ENCODE results near the gene TIPRL. TPM values are rescaled to one million over a fixed set of nuclear protein-coding genes. Genes with fewer than 3 reads are reported as not detected.
A peak's percentile ranks its signal among the peaks of the same experiment; 100 is the strongest.

Gene TIPRL
- total and polyA plus RNA-seq, 9 of the 15 experiments (the other 6 are each of a cell fraction or from before 2014, with no cell fraction given) = 41.4 to 90.2 (median 69.9) TPM

DNA sequence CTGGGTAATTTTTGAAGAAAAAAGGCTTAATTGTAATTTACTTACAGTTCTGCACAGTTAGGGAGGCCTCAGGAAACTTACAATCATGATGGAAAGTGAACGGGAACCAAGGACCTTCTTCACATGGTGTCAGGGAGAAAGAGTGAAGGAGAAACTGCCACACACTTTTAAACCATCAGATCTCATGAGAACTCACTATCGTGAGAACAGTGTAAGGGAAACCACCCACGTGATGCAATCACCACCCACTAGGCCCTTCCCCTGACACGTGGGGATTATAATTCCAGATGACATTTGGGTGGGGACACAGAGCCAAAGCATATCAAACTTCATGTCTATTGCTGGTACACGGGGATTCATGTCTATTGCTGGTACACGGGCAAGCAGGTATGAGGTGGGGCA, 41.7 kb downstream of the TIPRL start (continued):
- TF ChIP-seq, protein P1, sequence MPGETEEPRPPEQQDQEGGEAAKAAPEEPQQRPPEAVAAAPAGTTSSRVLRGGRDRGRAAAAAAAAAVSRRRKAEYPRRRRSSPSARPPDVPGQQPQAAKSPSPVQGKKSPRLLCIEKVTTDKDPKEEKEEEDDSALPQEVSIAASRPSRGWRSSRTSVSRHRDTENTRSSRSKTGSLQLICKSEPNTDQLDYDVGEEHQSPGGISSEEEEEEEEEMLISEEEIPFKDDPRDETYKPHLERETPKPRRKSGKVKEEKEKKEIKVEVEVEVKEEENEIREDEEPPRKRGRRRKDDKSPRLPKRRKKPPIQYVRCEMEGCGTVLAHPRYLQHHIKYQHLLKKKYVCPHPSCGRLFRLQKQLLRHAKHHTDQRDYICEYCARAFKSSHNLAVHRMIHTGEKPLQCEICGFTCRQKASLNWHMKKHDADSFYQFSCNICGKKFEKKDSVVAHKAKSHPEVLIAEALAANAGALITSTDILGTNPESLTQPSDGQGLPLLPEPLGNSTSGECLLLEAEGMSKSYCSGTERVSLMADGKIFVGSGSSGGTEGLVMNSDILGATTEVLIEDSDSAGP (CRISPR knock-in tag; IDR thresholded peaks at IDR 0.05) = 0 out of 2 replicates have a peak, but pooled peaks have one; percentile 27
- no peak for TF ChIP-seq HNRNPL (IDR thresholded peaks at IDR 0.05; ENCODE audit: low read depth, low read length)
- no peak for TF ChIP-seq CREM (IDR thresholded peaks at IDR 0.05; ENCODE audit: low read depth)
- peak; percentile 87 for TF ChIP-seq CEBPG (CRISPR knock-in tag; IDR thresholded peaks at IDR 0.05)
- TF ChIP-seq CEBPG (tag; conservative IDR thresholded peaks at IDR 0.05 in 1 of 2, IDR thresholded peaks at IDR 0.05 in 1 of 2) = peak; percentile 85 to 91
- TF ChIP-seq EGR1 (conservative IDR thresholded peaks at IDR 0.05) = peak; percentile 71
- no peak for TF ChIP-seq ZNF707 (CRISPR knock-in tag; conservative IDR thresholded peaks at IDR 0.05)
- no peak for TF ChIP-seq ZNF551 (CRISPR knock-in tag; IDR thresholded peaks at IDR 0.05)
- peak; percentile 30; the same call in 1 of the 2 replicates for TF ChIP-seq ARID1B (IDR thresholded peaks at IDR 0.05)
- peak; percentile 52 for TF ChIP-seq CBFA2T2 (conservative IDR thresholded peaks at IDR 0.05)
- TF ChIP-seq DMBX1 (CRISPR knock-in tag; IDR thresholded peaks at IDR 0.05; ENCODE audit: borderline replicate concordance) = peak; percentile 77; the same call in 1 of the 2 replicates
- peak; percentile 40; the same call in 1 of the 2 replicates for TF ChIP-seq JUND (IDR thresholded peaks at IDR 0.05; ENCODE audit: borderline replicate concordance, low read depth, low read length)
- TF ChIP-seq JUND (tag; IDR thresholded peaks at IDR 0.05; ENCODE audit: borderline replicate concordance, low read depth, low read length) = no peak
- TF ChIP-seq TCF7 (IDR thresholded peaks at IDR 0.05; ENCODE audit: borderline replicate concordance) = no peak
- TF ChIP-seq, protein P2, sequence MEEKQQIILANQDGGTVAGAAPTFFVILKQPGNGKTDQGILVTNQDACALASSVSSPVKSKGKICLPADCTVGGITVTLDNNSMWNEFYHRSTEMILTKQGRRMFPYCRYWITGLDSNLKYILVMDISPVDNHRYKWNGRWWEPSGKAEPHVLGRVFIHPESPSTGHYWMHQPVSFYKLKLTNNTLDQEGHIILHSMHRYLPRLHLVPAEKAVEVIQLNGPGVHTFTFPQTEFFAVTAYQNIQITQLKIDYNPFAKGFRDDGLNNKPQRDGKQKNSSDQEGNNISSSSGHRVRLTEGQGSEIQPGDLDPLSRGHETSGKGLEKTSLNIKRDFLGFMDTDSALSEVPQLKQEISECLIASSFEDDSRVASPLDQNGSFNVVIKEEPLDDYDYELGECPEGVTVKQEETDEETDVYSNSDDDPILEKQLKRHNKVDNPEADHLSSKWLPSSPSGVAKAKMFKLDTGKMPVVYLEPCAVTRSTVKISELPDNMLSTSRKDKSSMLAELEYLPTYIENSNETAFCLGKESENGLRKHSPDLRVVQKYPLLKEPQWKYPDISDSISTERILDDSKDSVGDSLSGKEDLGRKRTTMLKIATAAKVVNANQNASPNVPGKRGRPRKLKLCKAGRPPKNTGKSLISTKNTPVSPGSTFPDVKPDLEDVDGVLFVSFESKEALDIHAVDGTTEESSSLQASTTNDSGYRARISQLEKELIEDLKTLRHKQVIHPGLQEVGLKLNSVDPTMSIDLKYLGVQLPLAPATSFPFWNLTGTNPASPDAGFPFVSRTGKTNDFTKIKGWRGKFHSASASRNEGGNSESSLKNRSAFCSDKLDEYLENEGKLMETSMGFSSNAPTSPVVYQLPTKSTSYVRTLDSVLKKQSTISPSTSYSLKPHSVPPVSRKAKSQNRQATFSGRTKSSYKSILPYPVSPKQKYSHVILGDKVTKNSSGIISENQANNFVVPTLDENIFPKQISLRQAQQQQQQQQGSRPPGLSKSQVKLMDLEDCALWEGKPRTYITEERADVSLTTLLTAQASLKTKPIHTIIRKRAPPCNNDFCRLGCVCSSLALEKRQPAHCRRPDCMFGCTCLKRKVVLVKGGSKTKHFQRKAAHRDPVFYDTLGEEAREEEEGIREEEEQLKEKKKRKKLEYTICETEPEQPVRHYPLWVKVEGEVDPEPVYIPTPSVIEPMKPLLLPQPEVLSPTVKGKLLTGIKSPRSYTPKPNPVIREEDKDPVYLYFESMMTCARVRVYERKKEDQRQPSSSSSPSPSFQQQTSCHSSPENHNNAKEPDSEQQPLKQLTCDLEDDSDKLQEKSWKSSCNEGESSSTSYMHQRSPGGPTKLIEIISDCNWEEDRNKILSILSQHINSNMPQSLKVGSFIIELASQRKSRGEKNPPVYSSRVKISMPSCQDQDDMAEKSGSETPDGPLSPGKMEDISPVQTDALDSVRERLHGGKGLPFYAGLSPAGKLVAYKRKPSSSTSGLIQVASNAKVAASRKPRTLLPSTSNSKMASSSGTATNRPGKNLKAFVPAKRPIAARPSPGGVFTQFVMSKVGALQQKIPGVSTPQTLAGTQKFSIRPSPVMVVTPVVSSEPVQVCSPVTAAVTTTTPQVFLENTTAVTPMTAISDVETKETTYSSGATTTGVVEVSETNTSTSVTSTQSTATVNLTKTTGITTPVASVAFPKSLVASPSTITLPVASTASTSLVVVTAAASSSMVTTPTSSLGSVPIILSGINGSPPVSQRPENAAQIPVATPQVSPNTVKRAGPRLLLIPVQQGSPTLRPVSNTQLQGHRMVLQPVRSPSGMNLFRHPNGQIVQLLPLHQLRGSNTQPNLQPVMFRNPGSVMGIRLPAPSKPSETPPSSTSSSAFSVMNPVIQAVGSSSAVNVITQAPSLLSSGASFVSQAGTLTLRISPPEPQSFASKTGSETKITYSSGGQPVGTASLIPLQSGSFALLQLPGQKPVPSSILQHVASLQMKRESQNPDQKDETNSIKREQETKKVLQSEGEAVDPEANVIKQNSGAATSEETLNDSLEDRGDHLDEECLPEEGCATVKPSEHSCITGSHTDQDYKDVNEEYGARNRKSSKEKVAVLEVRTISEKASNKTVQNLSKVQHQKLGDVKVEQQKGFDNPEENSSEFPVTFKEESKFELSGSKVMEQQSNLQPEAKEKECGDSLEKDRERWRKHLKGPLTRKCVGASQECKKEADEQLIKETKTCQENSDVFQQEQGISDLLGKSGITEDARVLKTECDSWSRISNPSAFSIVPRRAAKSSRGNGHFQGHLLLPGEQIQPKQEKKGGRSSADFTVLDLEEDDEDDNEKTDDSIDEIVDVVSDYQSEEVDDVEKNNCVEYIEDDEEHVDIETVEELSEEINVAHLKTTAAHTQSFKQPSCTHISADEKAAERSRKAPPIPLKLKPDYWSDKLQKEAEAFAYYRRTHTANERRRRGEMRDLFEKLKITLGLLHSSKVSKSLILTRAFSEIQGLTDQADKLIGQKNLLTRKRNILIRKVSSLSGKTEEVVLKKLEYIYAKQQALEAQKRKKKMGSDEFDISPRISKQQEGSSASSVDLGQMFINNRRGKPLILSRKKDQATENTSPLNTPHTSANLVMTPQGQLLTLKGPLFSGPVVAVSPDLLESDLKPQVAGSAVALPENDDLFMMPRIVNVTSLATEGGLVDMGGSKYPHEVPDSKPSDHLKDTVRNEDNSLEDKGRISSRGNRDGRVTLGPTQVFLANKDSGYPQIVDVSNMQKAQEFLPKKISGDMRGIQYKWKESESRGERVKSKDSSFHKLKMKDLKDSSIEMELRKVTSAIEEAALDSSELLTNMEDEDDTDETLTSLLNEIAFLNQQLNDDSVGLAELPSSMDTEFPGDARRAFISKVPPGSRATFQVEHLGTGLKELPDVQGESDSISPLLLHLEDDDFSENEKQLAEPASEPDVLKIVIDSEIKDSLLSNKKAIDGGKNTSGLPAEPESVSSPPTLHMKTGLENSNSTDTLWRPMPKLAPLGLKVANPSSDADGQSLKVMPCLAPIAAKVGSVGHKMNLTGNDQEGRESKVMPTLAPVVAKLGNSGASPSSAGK (IDR thresholded peaks at IDR 0.05) = peak; percentile 97
- TF ChIP-seq, protein P3, sequence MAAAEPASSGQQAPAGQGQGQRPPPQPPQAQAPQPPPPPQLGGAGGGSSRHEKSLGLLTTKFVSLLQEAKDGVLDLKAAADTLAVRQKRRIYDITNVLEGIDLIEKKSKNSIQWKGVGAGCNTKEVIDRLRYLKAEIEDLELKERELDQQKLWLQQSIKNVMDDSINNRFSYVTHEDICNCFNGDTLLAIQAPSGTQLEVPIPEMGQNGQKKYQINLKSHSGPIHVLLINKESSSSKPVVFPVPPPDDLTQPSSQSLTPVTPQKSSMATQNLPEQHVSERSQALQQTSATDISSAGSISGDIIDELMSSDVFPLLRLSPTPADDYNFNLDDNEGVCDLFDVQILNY (CRISPR knock-in tag; IDR thresholded peaks at IDR 0.05) = no peak
